ENCODE results near the gene C20orf202. TPM values are rescaled to one million over a fixed set of nuclear protein-coding genes. Genes with fewer than 3 reads are reported as not detected.

C20orf202 gene
- polyA plus RNA-seq, 2 of the 4 experiments (the other 2 are of a cell fraction), result 0.12 TPM; not detected in 1

- Histone ChIP-seq H3K27ac (no peak overlapping the region), H3K4me2 (no peak overlapping the region), H3K9me3 (no peaks in the 10 kb centered on the region), H3K4me1 (no peaks in the 10 kb centered on the region), H3K4me3 (no peak overlapping the region)
- FAIRE-seq, result no peak
- CTCF ChIA-PET, result interaction anchor here (0.9 to 2.2 kb wide), 3 partner anchors 11 to 47 kb away, joined by 3 to 7 read pairs (median 3); partner anchors contain the start of gene TMEM74B
- POLR2A ChIA-PET, result no interaction called here
- DNase-seq (ENCODE audit: low read depth in 1 of 2, low spot score in 1 of 2), result no peak
- WGBS (ENCODE audit: missing lambda C conversion rate), result 100% methylated on average over 1 of the region's 1 CpG
- no peak for TF ChIP-seq NPAS2 (CRISPR knock-in tag; IDR thresholded peaks at IDR 0.05; ENCODE audit: borderline replicate concordance)
- ATAC-seq, result no peak
Observed at GRCh38 chr20:1165521-1165920, 37.7 kb upstream of the C20orf202 start.

GRCh38 chr20:1165941-1166340, 37.3 kb upstream of the C20orf202 start:
- Histone ChIP-seq H3K4me2 (no peak overlapping the region), H3K4me3 (no peak overlapping the region), H3K4me1 (no peaks in the 10 kb centered on the region), H3K27ac (no peak overlapping the region), H3K9me3 (no peaks in the 10 kb centered on the region)
- no peak for TF ChIP-seq HOXB13 (CRISPR knock-in tag; IDR thresholded peaks at IDR 0.05; ENCODE audit: low read depth)
- no peak for TF ChIP-seq BCL3 (IDR thresholded peaks at IDR 0.05)
- no peak for TF ChIP-seq POLR2AphosphoS2 (conservative IDR thresholded peaks at IDR 0.05; ENCODE audit: low read length)
- no peak for TF ChIP-seq ZC3H11A (IDR thresholded peaks at IDR 0.05)
- no peak for TF ChIP-seq ESRRA (IDR thresholded peaks at IDR 0.05; ENCODE audit: borderline replicate concordance, low read length)
- TF ChIP-seq EP300 (IDR thresholded peaks at IDR 0.05), result no peak
- no peak for TF ChIP-seq CHD2 (IDR thresholded peaks at IDR 0.05; ENCODE audit: low read length, partially characterized antibody)
- TF ChIP-seq POLR2A (IDR thresholded peaks at IDR 0.05; ENCODE audit: low read length), result no peak
- no peak for TF ChIP-seq NPAS2 (CRISPR knock-in tag; IDR thresholded peaks at IDR 0.05; ENCODE audit: borderline replicate concordance)
- no peak for TF ChIP-seq RNF2 (IDR thresholded peaks at IDR 0.05; ENCODE audit: borderline replicate concordance, low read depth)
- no peak for TF ChIP-seq HOXA7 (CRISPR knock-in tag; IDR thresholded peaks at IDR 0.05)
- TF ChIP-seq HEYL (CRISPR knock-in tag; IDR thresholded peaks at IDR 0.05), result no peak
- no peak for TF ChIP-seq RARB (CRISPR knock-in tag; IDR thresholded peaks at IDR 0.05)
- no peak for TF ChIP-seq JUNB (IDR thresholded peaks at IDR 0.05)
- ChIA-PET POLR2A (no interaction called here), CTCF (interaction anchor here (2.2 kb wide), 1 partner anchor 19 kb away, joined by 7 read pairs; the partner anchor contains the start of gene TMEM74B)
- WGBS (ENCODE audit: missing lambda C conversion rate), result 93% methylated on average over 9 of the region's 9 CpGs
- ATAC-seq, result no peak
- no peak for FAIRE-seq
- no peak for DNase-seq (ENCODE audit: low read depth in 1 of 2, low spot score in 1 of 2)

- no peak overlapping the region for H3K4me3 ChIP-seq
- no peaks in the 10 kb centered on the region for H3K9me3 ChIP-seq
- ChIA-PET POLR2A (no interaction called here), CTCF (interaction anchor here (2.2 kb wide), 1 partner anchor 18 kb away, joined by 7 read pairs; the partner anchor contains the start of gene TMEM74B)
- H3K4me1 ChIP-seq, result no peaks in the 10 kb centered on the region
- H3K27ac ChIP-seq, result no peak overlapping the region
- TF ChIP-seq, protein P1, sequence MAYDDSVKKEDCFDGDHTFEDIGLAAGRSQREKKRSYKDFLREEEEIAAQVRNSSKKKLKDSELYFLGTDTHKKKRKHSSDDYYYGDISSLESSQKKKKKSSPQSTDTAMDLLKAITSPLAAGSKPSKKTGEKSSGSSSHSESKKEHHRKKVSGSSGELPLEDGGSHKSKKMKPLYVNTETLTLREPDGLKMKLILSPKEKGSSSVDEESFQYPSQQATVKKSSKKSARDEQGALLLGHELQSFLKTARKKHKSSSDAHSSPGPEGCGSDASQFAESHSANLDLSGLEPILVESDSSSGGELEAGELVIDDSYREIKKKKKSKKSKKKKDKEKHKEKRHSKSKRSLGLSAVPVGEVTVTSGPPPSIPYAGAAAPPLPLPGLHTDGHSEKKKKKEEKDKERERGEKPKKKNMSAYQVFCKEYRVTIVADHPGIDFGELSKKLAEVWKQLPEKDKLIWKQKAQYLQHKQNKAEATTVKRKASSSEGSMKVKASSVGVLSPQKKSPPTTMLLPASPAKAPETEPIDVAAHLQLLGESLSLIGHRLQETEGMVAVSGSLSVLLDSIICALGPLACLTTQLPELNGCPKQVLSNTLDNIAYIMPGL (CRISPR knock-in tag; IDR thresholded peaks at IDR 0.05; ENCODE audit: borderline replicate concordance), result no peak
- TF ChIP-seq ZC3H11A (IDR thresholded peaks at IDR 0.05) (no peak), POLR2AphosphoS2 (conservative IDR thresholded peaks at IDR 0.05; ENCODE audit: low read length) (no peak), KDM5A (IDR thresholded peaks at IDR 0.05) (no peak), NR3C1 (IDR thresholded peaks at IDR 0.05) (no peak), TFCP2L1 (CRISPR knock-in tag; IDR thresholded peaks at IDR 0.05) (no peak), MAFK (IDR thresholded peaks at IDR 0.05; ENCODE audit: partially characterized antibody) (no peak), ZSCAN20 (CRISPR knock-in tag; IDR thresholded peaks at IDR 0.05) (no peak), BCL3 (IDR thresholded peaks at IDR 0.05) (no peak), CEBPB (IDR thresholded peaks at IDR 0.05) (no peak), PBX3 (IDR thresholded peaks at IDR 0.05) (no peak), HDAC2 (IDR thresholded peaks at IDR 0.05) (no peak), JUN (IDR thresholded peaks at IDR 0.05) (no peak), KDM1A (IDR thresholded peaks at IDR 0.05; ENCODE audit: low read depth) (no peak), SREBF2 (IDR thresholded peaks at IDR 0.05) (no peak)
- DNase-seq (ENCODE audit: low read depth in 1 of 2, low spot score in 1 of 2), result no peak
- no peak overlapping the region for H3K4me2 ChIP-seq
- peak; percentile 56 for FAIRE-seq
- 90% methylated on average over 1 of the region's 1 CpG for WGBS (ENCODE audit: missing lambda C conversion rate)
- no peak for ATAC-seq
Observed at GRCh38 chr20:1166948-1167720, 36.1 kb upstream of the C20orf202 start.

All from A549 (cell line).